Measurements from ENCODE around the gene PDZK1IP1.
A peak's percentile ranks its signal among the peaks of the same experiment; 100 is the strongest.

PDZK1IP1 gene

GRCh38 chr1:47180603-47181094, 9.2 kb downstream of the PDZK1IP1 start:
- no peak overlapping the region for H3K4me3 ChIP-seq (replicated peaks; ENCODE audit: insufficient read depth, low read length)
- TF ChIP-seq REST (IDR thresholded peaks at IDR 0.05; ENCODE audit: insufficient replicate concordance, low read depth) (no peak), POLR2AphosphoS5 (IDR thresholded peaks at IDR 0.05; ENCODE audit: low read depth) (no peak), SPI1 (IDR thresholded peaks at IDR 0.05; ENCODE audit: borderline replicate concordance, low read depth) (no peak), GABPA (IDR thresholded peaks at IDR 0.05; ENCODE audit: low read depth) (no peak), CTCF (IDR thresholded peaks at IDR 0.05; ENCODE audit: insufficient read depth, low read length) (no peak)
- no peak for DNase-seq (ENCODE audit: low read depth in 1 of 2, low spot score in 1 of 2)
- H3K27ac ChIP-seq (replicated peaks): no peak overlapping the region
- H3K27me3 ChIP-seq (ENCODE audit: insufficient read depth, poor library complexity, severe bottlenecking): no peaks in the 10 kb centered on the region

GRCh38 chr1:47179988-47180563, 9.8 kb downstream of the PDZK1IP1 start:
- no peak for TF ChIP-seq GABPA (IDR thresholded peaks at IDR 0.05; ENCODE audit: low read depth)
- TF ChIP-seq CTCF (IDR thresholded peaks at IDR 0.05; ENCODE audit: insufficient read depth, low read length): no peak
- no peak for TF ChIP-seq REST (IDR thresholded peaks at IDR 0.05; ENCODE audit: insufficient replicate concordance, low read depth)
- no peak for TF ChIP-seq POLR2AphosphoS5 (IDR thresholded peaks at IDR 0.05; ENCODE audit: low read depth)
- TF ChIP-seq SPI1 (IDR thresholded peaks at IDR 0.05; ENCODE audit: borderline replicate concordance, low read depth): no peak
- no peak overlapping the region for H3K27ac ChIP-seq (replicated peaks)
- no peaks in the 10 kb centered on the region for H3K27me3 ChIP-seq (ENCODE audit: insufficient read depth, poor library complexity, severe bottlenecking)
- no peak overlapping the region for H3K4me3 ChIP-seq (replicated peaks; ENCODE audit: insufficient read depth, low read length)
- no peak for DNase-seq (ENCODE audit: low read depth in 1 of 2, low spot score in 1 of 2)

- DNase-seq (ENCODE audit: low read depth in 1 of 2, low spot score in 1 of 2): peak; percentile 78 to 87
- Histone ChIP-seq H3K27ac (replicated peaks) (no peak overlapping the region), H3K4me3 (replicated peaks; ENCODE audit: insufficient read depth, low read length) (peak overlapping the region; percentile 29), H3K27me3 (ENCODE audit: insufficient read depth, poor library complexity, severe bottlenecking) (no peaks in the 10 kb centered on the region)
- TF ChIP-seq GABPA (IDR thresholded peaks at IDR 0.05; ENCODE audit: low read depth): peak; percentile 37; the same call in 1 of the 2 replicates
- no peak for TF ChIP-seq SPI1 (IDR thresholded peaks at IDR 0.05; ENCODE audit: borderline replicate concordance, low read depth)
- TF ChIP-seq CTCF (IDR thresholded peaks at IDR 0.05; ENCODE audit: insufficient read depth, low read length): peak; percentile 95
- 0 out of 2 replicates have a peak, but pooled peaks have one; percentile 46 for TF ChIP-seq POLR2AphosphoS5 (IDR thresholded peaks at IDR 0.05; ENCODE audit: low read depth)
- no peak for TF ChIP-seq REST (IDR thresholded peaks at IDR 0.05; ENCODE audit: insufficient replicate concordance, low read depth)
These were observed 10.5 kb downstream of the PDZK1IP1 start for GRCh38 chr1:47179017-47179987.
